Chondrocyte (in vitro differentiated cells): ENCODE data around the gene KLF12. TPM values are rescaled to one million over a fixed set of nuclear protein-coding genes. Genes with fewer than 3 reads are reported as not detected.

Experiments used
- DNase-seq: peaks from one replicate; pipeline ENCODE4 v3.0.0; 2021; ENCODE audit warnings: mixed read lengths, low spot score
- H3K27ac Mint-ChIP-seq: one replicate; pipeline ENCODE4 v1.8.0; 2021; ENCODE audit warnings: mild to moderate bottlenecking, moderate library complexity, mixed read lengths; ENCODE audit not compliant: unreplicated experiment
- H3K27me3 Mint-ChIP-seq: 2 replicates; pipeline ENCODE4 v1.8.0; 2021; ENCODE audit warnings: low read depth, mixed read lengths
- H3K36me3 Mint-ChIP-seq: 2 replicates; pipeline ENCODE4 v1.8.0; 2021; ENCODE audit warnings: low read depth, mixed read lengths
- H3K4me1 Mint-ChIP-seq: 2 replicates; pipeline ENCODE4 v1.8.0; 2021; ENCODE audit warnings: low read depth, mild to moderate bottlenecking, mixed read lengths
- H3K4me3 Mint-ChIP-seq: one replicate; pipeline ENCODE4 v1.8.0; 2021; ENCODE audit warnings: mild to moderate bottlenecking, moderate library complexity, mixed read lengths; ENCODE audit not compliant: unreplicated experiment
- H3K9me3 Mint-ChIP-seq: 2 replicates; pipeline ENCODE4 v1.8.0; 2021; ENCODE audit warnings: low read depth, mixed read lengths
- long read RNA-seq: library from polyadenylated mRNA; stranded (forward); transcript quantifications from one replicate; pipeline ENCODE4 v2.0.0, GENCODE V29; 2021
- total RNA-seq: library from RNA; stranded (reverse); gene quantifications from 3 replicates; pipeline ENCODE4 v1.2.1, GENCODE V29; 2021
- TF ChIP-seq, protein P1 (sequence below): fragments of 200-600 bp; sonication (generic); IDR thresholded peaks from 2 replicates; pipeline ENCODE4 v1.5.0; 2021; ENCODE audit warnings: antibody characterized with exemption, mild to moderate bottlenecking, moderate library complexity

KLF12 gene
- 25.2 to 29.0 TPM (median 28.4 TPM) in 3 replicates for total RNA-seq
- long read RNA-seq, partial matches to known transcripts: 0 of 9 reads
- long read RNA-seq, other reads (novel, unspliced or antisense): 9 of 9 reads

- Mint-ChIP-seq H3K4me3 (peak within 1 kb of the TSS; percentile 95), H3K27ac (peak within 1 kb of the TSS; percentile 99)
Observed at GRCh38 chr13:74134221-74134776, at the start of gene KLF12. TSS of gene KLF12 (minus strand) at chr13:74134404.

DNA sequence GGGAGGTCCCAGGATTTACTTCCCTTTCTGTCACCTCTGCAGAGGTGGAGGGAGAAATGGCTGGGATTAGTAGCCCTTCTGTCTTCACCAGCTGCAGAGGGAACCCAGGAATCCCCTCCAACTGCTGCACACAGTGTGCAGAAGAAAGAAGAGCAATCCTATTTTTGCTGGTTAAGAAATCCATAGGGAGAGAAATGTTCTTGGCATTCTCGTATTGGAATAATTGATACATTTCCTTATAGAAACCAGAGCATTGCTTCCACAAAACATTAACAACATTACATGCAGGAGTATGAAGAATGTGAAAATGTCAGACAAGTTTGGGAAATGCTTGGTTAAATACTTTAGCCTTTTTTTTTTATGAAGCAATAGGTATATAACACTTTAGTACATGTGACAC is 48.3 kb upstream of the KLF12 start:
- H3K9me3 Mint-ChIP-seq: no peaks in the 10 kb centered on the region

More at GRCh38 chr13:74134221-74134776, at the start of gene KLF12:
- peak; percentile 95 for DNase-seq
- Mint-ChIP-seq H3K9me3 (no peaks in the 10 kb centered on the region), H3K27me3 (no peaks in the 10 kb centered on the region), H3K4me1 (peaks cover 25% of the 10 kb centered on the region), H3K36me3 (no peaks in the 10 kb centered on the region)
- TF ChIP-seq, protein P1, sequence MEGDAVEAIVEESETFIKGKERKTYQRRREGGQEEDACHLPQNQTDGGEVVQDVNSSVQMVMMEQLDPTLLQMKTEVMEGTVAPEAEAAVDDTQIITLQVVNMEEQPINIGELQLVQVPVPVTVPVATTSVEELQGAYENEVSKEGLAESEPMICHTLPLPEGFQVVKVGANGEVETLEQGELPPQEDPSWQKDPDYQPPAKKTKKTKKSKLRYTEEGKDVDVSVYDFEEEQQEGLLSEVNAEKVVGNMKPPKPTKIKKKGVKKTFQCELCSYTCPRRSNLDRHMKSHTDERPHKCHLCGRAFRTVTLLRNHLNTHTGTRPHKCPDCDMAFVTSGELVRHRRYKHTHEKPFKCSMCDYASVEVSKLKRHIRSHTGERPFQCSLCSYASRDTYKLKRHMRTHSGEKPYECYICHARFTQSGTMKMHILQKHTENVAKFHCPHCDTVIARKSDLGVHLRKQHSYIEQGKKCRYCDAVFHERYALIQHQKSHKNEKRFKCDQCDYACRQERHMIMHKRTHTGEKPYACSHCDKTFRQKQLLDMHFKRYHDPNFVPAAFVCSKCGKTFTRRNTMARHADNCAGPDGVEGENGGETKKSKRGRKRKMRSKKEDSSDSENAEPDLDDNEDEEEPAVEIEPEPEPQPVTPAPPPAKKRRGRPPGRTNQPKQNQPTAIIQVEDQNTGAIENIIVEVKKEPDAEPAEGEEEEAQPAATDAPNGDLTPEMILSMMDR: no peak

DNA sequence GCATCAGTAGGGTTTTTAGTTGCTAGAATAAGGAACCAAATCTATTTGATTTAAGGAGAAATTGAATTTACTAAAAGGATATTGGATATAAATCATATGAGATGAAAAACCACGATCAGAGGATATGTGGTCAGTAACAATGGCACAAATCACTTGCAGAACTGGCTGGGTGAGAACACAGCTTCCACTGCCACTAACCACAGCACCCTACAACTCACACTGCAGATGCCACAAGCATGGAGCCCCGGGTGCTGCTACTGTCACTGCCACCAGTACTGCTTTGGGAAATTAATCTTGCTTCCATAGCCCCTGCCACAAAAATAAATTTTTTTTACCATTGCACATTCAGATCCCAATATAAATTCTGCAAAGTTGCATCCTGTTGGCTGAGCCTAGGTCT is 40.6 kb upstream of the KLF12 start:
- Mint-ChIP-seq H3K4me1 (no peaks in the 10 kb centered on the region), H3K27me3 (no peaks in the 10 kb centered on the region), H3K27ac (no peak overlapping the region), H3K4me3 (no peak overlapping the region), H3K9me3 (no peaks in the 10 kb centered on the region), H3K36me3 (no peaks in the 10 kb centered on the region)
- DNase-seq: no peak
- TF ChIP-seq, protein P1: no peak

More for the DNA sequence above, 48.3 kb upstream of the KLF12 start:
- Mint-ChIP-seq H3K27me3 (no peaks in the 10 kb centered on the region), H3K27ac (no peak overlapping the region), H3K4me3 (no peak overlapping the region), H3K4me1 (peaks cover under 1% of the 10 kb centered on the region), H3K36me3 (no peaks in the 10 kb centered on the region)
- TF ChIP-seq, protein P1: no peak
- no peak for DNase-seq

DNA sequence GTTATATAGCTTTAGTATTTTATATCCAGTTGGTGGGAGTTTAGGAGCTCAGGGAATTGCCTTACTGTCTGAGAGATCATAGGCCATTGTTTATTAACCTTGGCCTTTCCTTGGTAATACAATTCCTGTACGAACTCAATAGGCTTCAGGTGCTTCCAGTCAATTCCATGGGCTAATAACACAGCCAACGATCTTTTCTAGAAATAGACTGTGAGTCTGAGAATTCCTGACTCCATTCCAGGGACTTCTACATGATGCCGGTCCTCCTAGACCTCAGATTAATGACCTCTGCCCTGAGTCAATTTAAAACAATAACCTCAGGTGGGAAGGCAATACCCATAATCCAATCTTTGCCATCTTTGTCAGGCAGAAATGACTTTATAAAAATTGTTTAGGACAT is 39.6 kb upstream of the KLF12 start:
- TF ChIP-seq, protein P1: no peak
- no peaks in the 10 kb centered on the region for H3K27me3 Mint-ChIP-seq
- H3K4me3 Mint-ChIP-seq: no peak overlapping the region
- no peak for DNase-seq
- H3K4me1 Mint-ChIP-seq: no peaks in the 10 kb centered on the region
- no peaks in the 10 kb centered on the region for H3K36me3 Mint-ChIP-seq
- H3K27ac Mint-ChIP-seq: no peak overlapping the region
- no peaks in the 10 kb centered on the region for H3K9me3 Mint-ChIP-seq

DNA sequence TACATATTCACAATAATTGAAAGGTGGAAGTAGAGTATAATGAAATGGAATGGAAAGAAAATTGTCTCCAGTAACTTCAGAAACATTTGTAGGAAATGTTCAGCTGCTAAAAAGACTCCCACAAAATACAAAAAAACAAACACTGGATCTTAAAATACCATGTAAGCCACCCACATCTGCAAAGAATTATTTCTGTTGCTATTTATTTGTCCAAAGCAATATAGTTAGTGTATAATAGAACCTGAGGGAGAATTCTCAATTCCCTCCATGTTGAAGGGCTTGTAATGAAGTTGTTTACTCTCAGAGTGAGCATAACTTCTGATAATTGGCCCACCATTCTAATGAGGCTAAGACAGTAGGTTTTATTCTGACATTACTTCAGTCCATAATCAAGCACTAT is 37.4 kb upstream of the KLF12 start:
- no peaks in the 10 kb centered on the region for H3K36me3 Mint-ChIP-seq
- TF ChIP-seq, protein P1: no peak
- H3K4me3 Mint-ChIP-seq: no peak overlapping the region
- H3K27ac Mint-ChIP-seq: no peak overlapping the region
- no peaks in the 10 kb centered on the region for H3K9me3 Mint-ChIP-seq
- no peaks in the 10 kb centered on the region for H3K4me1 Mint-ChIP-seq
- no peaks in the 10 kb centered on the region for H3K27me3 Mint-ChIP-seq
- no peak for DNase-seq
